ENCODE data around the gene TRIM29.

Gene TRIM29

GRCh38 chr11:120136356-120136755 lies 1.6 kb downstream of the TRIM29 start:
- no peak for DNase-seq

GRCh38 chr11:120135838-120136237 lies 2.1 kb downstream of the TRIM29 start:
- no peak for DNase-seq

GRCh38 chr11:120134931-120135228 lies 3.0 kb downstream of the TRIM29 start:
- DNase-seq, result no peak

GRCh38 chr11:120134106-120134930 lies 3.6 kb downstream of the TRIM29 start:
- DNase-seq, result no peak

- DNase-seq, result no peak
These were observed 4.5 kb downstream of the TRIM29 start for GRCh38 chr11:120133216-120134105.

- no peak for DNase-seq
These were observed 5.2 kb downstream of the TRIM29 start for GRCh38 chr11:120132645-120133185.

- DNase-seq, result no peak
These were observed 5.8 kb downstream of the TRIM29 start for GRCh38 chr11:120131941-120132644.

- no peak for DNase-seq
These were observed 6.7 kb downstream of the TRIM29 start for GRCh38 chr11:120130991-120131760.

GRCh38 chr11:120130176-120130980 lies 7.5 kb downstream of the TRIM29 start:
- no peak for DNase-seq

- DNase-seq, result no peak
These were observed 8.3 kb downstream of the TRIM29 start for GRCh38 chr11:120129570-120129969.

- no peak for DNase-seq
These were observed 9.4 kb downstream of the TRIM29 start for GRCh38 chr11:120128392-120129119.

GRCh38 chr11:120127236-120127635 lies 10.7 kb downstream of the TRIM29 start:
- no peak for DNase-seq

- no peak for DNase-seq
These were observed 11.3 kb downstream of the TRIM29 start for GRCh38 chr11:120126620-120127019.

GRCh38 chr11:120125509-120125908 lies 12.4 kb downstream of the TRIM29 start:
- DNase-seq, result no peak

- no peak for DNase-seq
These were observed 12.9 kb downstream of the TRIM29 start for GRCh38 chr11:120125024-120125423.

- DNase-seq, result no peak
These were observed 13.6 kb downstream of the TRIM29 start for GRCh38 chr11:120124355-120124754.

- no peak for DNase-seq
These were observed 14.0 kb downstream of the TRIM29 start for GRCh38 chr11:120123946-120124345.

GRCh38 chr11:120122924-120123683 lies 14.8 kb downstream of the TRIM29 start:
- no peak for DNase-seq

- DNase-seq, result no peak
These were observed 15.9 kb downstream of the TRIM29 start for GRCh38 chr11:120121914-120122473.

GRCh38 chr11:120121336-120121735 lies 16.6 kb downstream of the TRIM29 start:
- no peak for DNase-seq

All from NCI-H187 (cell line).